ENCODE results near the gene TUBD1. TPM values are rescaled to one million over a fixed set of nuclear protein-coding genes. Genes with fewer than 3 reads are reported as not detected.
A peak's percentile ranks its signal among the peaks of the same experiment; 100 is the strongest.
"Not testable (repeated sequence)": the region's sequence is repeated elsewhere in the genome, so short reads cannot be mapped to it uniquely, and the experiment has no call there.

The TUBD1 gene
- total RNA-seq, 1 donor from 2014 or later: 6.0 TPM

- no peak overlapping the region for H3K4me3 Mint-ChIP-seq (ENCODE audit: unreplicated experiment)
- H3K4me1 Mint-ChIP-seq (ENCODE audit: low read depth): peaks cover 84% of the 10 kb centered on the region
- H3K27me3 Mint-ChIP-seq (ENCODE audit: low read depth): no peaks in the 10 kb centered on the region
- no peak for DNase-seq (ENCODE audit: low spot score)
- peak overlapping the region; percentile 93 for H3K27ac Mint-ChIP-seq (ENCODE audit: unreplicated experiment)
- TF ChIP-seq, protein P1, sequence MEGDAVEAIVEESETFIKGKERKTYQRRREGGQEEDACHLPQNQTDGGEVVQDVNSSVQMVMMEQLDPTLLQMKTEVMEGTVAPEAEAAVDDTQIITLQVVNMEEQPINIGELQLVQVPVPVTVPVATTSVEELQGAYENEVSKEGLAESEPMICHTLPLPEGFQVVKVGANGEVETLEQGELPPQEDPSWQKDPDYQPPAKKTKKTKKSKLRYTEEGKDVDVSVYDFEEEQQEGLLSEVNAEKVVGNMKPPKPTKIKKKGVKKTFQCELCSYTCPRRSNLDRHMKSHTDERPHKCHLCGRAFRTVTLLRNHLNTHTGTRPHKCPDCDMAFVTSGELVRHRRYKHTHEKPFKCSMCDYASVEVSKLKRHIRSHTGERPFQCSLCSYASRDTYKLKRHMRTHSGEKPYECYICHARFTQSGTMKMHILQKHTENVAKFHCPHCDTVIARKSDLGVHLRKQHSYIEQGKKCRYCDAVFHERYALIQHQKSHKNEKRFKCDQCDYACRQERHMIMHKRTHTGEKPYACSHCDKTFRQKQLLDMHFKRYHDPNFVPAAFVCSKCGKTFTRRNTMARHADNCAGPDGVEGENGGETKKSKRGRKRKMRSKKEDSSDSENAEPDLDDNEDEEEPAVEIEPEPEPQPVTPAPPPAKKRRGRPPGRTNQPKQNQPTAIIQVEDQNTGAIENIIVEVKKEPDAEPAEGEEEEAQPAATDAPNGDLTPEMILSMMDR (IDR thresholded peaks at IDR 0.05): peak; percentile 79
- H3K36me3 Mint-ChIP-seq (ENCODE audit: low read depth): no peaks in the 10 kb centered on the region
- peaks cover 3% of the 10 kb centered on the region for H3K9me3 Mint-ChIP-seq (ENCODE audit: low read depth)
Measured at GRCh38 chr17:59853168-59853918, 39.4 kb downstream of the TUBD1 start.

DNA sequence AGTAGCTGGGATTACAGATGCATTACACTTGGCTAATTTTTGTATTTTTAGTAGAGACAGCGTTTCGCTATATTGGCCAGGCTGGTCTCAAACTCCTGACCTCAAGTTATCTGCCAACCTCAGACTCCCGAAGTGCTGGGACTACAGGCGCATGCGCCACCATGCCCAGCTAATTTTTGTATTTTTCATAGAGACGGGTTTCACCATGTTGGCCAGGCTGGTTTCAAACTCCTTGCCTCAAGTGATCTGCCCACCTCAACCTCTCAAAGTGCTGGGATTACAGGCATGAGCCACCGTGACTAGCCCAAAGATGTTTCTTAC is 39.9 kb downstream of the TUBD1 start:
- H3K27me3 Mint-ChIP-seq (ENCODE audit: low read depth); H3K9me3 Mint-ChIP-seq (ENCODE audit: low read depth); DNase-seq (ENCODE audit: low spot score); H3K36me3 Mint-ChIP-seq (ENCODE audit: low read depth); H3K4me3 Mint-ChIP-seq (ENCODE audit: unreplicated experiment): not testable (repeated sequence)
- H3K27ac Mint-ChIP-seq (ENCODE audit: unreplicated experiment): peak overlapping the region; percentile 93
- H3K4me1 Mint-ChIP-seq (ENCODE audit: low read depth): peaks cover 81% of the 10 kb centered on the region

DNA sequence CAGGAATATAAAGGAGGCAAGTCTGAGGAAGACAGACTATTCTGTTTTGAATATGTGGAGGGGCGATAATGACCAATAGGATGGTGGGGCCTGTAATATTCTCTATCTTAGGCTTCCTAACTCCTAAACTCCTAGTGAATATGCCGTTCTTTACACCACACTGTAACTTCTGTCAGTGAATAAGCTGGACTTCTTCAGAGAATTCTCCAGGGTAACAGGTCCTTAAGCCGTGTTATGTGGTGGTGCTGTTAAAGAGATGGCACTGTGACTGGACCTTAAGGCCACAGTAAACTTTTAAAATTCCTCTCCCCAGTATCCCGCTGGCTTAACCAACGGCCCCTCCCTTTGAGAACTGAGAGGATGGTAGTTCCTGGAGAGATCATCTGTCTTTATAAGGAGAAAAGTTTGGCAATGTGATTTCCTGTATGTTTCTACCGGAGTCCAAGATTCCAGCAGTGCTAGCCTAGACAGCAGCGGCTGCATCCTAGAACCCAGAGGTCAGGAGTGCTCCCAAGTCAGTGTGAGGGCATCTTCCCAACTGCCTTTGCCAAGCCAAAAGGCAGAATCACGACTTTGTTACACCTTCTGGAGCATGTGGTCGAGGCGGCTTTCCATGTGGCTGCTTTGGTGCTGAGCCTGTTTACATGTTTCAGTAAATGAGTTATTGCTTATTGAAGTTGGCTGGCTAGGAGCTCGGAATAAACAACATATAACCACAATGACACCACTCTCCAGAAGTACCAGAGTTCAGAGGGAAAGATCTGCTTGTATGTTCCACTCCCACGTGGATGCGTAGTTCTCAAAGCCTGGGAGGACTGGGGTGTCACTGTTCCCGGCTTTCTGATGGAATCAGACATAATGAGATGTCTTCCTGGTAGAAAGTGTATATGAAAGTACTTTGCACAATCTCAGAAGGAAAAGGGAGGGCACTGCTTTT is 41.0 kb downstream of the TUBD1 start:
- Mint-ChIP-seq H3K4me3 (ENCODE audit: unreplicated experiment) (no peak overlapping the region), H3K27ac (ENCODE audit: unreplicated experiment) (peak overlapping the region; percentile 93), H3K36me3 (ENCODE audit: low read depth) (no peaks in the 10 kb centered on the region), H3K9me3 (ENCODE audit: low read depth) (peaks cover 3% of the 10 kb centered on the region), H3K27me3 (ENCODE audit: low read depth) (no peaks in the 10 kb centered on the region), H3K4me1 (ENCODE audit: low read depth) (peaks cover 80% of the 10 kb centered on the region)
- DNase-seq (ENCODE audit: low spot score): no peak
- TF ChIP-seq, protein P1 (IDR thresholded peaks at IDR 0.05): no peak

DNA sequence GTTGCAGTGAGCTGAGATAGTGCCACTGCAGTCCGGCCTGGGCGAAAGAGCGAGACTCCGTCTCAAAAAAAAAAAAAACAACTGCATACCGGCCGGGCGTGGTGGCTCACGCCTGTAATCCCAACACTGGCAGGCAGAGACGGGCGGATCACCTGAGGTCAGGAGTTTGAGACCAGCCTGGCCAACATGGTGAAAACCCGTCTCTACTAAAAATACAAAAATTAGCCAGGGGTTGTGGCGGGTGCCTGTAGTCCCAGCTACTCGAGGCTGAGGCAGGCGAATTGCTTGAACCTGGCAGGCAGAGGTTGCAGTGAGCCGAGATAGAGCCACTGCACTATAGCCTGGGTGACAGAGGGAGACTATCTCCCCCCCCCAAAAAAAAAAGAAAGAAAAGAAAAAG is 42.4 kb downstream of the TUBD1 start:
- H3K36me3 Mint-ChIP-seq (ENCODE audit: low read depth); DNase-seq (ENCODE audit: low spot score); H3K9me3 Mint-ChIP-seq (ENCODE audit: low read depth); H3K27me3 Mint-ChIP-seq (ENCODE audit: low read depth); H3K4me3 Mint-ChIP-seq (ENCODE audit: unreplicated experiment): not testable (repeated sequence)
- Mint-ChIP-seq H3K4me1 (ENCODE audit: low read depth) (peaks cover 82% of the 10 kb centered on the region), H3K27ac (ENCODE audit: unreplicated experiment) (peak overlapping the region; percentile 74)

DNA sequence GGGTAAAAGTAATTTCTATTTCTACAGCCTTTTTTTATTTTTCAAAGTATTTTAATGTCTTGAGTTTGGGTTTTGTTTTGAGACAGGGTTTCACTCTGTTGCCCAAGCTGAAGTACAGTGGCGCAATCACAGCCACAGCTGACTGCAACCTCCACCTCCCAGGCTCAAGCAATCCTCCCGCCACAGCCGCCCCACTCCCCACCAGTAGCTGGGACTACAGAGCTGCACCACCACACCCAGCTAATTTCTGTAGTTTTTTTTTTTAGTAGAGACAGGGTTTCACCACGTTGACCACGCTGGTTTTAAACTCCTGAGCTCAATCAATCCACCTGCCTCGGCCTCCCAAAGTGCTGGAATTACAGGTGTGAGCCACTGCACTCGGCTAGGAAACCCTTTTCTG is 44.0 kb downstream of the TUBD1 start:
- H3K27me3 Mint-ChIP-seq (ENCODE audit: low read depth): no peaks in the 10 kb centered on the region
- peaks cover 80% of the 10 kb centered on the region for H3K4me1 Mint-ChIP-seq (ENCODE audit: low read depth)
- DNase-seq (ENCODE audit: low spot score): no peak
- no peak overlapping the region for H3K4me3 Mint-ChIP-seq (ENCODE audit: unreplicated experiment)
- peak overlapping the region; percentile 86 for H3K27ac Mint-ChIP-seq (ENCODE audit: unreplicated experiment)
- no peaks in the 10 kb centered on the region for H3K36me3 Mint-ChIP-seq (ENCODE audit: low read depth)
- TF ChIP-seq, protein P1 (IDR thresholded peaks at IDR 0.05): no peak
- peaks cover 3% of the 10 kb centered on the region for H3K9me3 Mint-ChIP-seq (ENCODE audit: low read depth)

DNA sequence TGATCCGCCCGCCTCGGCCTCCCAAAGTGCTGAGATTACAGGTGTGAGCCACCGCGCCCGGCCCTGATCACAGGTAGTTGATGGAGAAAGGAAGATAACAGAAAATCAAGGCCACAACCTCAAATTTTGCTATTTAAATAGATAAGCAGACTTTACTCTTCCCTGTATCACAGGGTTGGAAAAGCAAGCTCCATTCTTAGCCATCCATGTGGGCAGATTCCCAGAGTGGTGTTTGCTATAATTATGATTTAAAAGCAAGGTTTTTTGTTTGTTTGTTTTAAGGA is 44.4 kb downstream of the TUBD1 start:
- Mint-ChIP-seq H3K4me1 (ENCODE audit: low read depth) (peaks cover 80% of the 10 kb centered on the region), H3K27ac (ENCODE audit: unreplicated experiment) (peak overlapping the region; percentile 86), H3K9me3 (ENCODE audit: low read depth) (peaks cover 3% of the 10 kb centered on the region)

More for the DNA sequence above, 44.4 kb downstream of the TUBD1 start:
- H3K4me3 Mint-ChIP-seq (ENCODE audit: unreplicated experiment): no peak overlapping the region
- H3K27me3 Mint-ChIP-seq (ENCODE audit: low read depth): no peaks in the 10 kb centered on the region
- TF ChIP-seq, protein P1 (IDR thresholded peaks at IDR 0.05): no peak
- no peak for DNase-seq (ENCODE audit: low spot score)
- no peaks in the 10 kb centered on the region for H3K36me3 Mint-ChIP-seq (ENCODE audit: low read depth)
